ENCODE results near the gene SAP30BP.

The SAP30BP gene

GRCh38 chr17:75647061-75647460 is 20.1 kb upstream of the SAP30BP start:
- no peak for DNase-seq (ENCODE audit: low read depth in 2 of 2)

DNA sequence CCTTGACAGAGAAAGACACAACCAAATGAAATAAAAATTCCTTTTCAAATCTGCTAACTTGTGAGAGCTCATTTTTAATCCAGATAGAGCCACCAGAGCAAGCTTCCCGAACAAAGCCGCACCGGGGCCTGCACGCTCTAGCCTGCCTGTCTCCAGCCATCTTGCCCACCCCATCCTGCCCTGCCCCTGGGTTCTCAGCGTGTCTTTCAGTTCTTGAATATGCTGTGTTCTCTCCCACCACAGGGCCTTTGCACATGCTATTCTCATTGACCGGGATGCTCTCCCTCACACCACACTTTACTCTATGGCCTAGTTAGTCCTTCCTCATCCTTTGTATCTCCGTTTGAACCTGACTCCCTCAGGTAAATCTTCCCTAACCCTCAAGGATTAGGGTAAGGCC is 19.2 kb upstream of the SAP30BP start:
- no peak for DNase-seq (ENCODE audit: low read depth in 2 of 2)

DNA sequence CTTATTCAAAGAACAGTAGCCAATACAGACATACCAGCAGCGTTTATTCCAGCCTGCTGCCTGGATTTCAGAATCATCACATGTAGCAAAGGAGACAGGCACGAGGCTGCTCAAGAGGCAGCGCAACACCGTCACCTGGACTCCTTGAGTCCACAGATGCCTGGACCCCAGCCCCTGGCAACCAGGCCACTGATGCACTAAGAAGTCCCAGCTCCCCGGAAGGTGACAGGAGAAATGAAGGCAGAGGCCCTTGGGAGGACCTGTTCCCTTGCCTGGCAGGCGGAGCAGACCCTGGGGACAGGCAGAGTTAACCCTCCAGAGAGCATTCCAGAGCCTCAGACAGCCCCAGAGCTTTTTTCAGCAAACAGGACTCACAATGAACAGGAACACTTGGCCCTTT is 17.5 kb upstream of the SAP30BP start:
- no peak for DNase-seq (ENCODE audit: low read depth in 2 of 2)

GRCh38 chr17:75650874-75651273 is 16.3 kb upstream of the SAP30BP start:
- no peak for DNase-seq (ENCODE audit: low read depth in 2 of 2)

GRCh38 chr17:75652341-75652740 is 14.8 kb upstream of the SAP30BP start:
- DNase-seq (ENCODE audit: low read depth in 2 of 2), result no peak

DNA sequence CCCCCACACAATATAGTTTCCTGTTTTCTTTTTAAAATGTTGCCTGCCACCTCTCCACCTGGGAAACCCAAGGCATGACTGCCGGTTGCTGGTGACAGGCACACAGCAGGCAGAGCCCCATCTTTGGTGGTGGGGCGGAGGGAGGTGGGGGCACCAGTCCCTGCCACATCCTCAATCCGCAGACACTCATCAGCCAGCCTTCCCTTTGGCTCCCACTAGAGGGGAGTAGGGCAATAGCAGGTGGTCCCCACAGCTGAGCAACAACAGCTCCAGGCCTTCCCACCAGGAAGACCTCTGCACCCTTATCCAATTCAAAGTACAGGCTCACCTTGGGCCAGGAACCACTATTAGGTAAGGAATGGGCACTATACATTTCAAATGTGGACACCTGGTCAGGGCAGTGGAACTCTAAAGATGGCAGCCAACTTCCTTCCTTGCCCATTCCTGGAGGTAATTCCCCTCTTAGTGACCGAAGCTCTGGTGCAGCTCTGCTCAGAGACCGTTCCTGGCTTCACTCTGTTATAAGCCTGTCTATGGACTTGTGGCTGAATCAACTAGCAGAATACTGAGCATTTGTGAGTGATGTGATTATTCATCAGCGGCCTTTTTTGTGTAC is 14.1 kb upstream of the SAP30BP start:
- DNase-seq (ENCODE audit: low read depth in 2 of 2), result no peak

DNA sequence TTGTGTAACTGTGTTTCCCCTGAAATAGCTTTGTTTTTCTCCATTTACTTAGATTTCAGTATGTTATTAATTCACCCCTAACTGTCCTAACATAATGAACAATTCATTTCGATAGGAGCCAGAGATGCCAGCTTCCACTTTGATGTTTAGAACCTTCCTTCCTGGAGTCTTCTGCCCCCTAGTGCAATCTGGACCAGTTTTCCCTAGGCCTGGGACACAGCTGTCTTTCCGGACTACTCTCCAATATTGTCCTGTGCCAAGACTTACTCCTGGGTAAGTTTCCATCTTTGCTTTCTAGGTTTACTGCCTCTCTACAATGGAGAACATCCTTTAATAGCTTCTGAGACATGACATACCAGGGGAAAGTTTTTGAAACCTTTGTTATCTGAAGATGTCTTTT is 13.0 kb upstream of the SAP30BP start:
- no peak for DNase-seq (ENCODE audit: low read depth in 2 of 2)

DNA sequence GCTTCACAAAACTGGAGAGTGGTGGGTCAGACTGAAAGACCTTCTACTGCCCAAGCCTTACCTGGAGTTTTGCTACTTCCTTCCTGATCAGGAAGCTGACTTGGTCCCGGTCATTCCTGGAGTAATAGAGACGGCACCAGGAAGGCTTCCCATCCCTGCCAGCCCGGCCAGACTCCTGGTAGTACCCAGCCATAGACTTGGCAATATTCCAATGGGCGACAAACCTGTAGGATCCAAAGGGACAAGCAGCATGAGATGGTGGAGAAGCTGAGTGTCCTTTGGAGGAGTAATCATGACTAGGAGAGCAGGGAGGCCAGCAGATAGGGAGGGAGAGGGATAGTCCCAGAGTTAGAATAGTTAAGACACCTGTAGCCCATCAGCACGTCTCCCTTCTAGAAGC is 8.9 kb upstream of the SAP30BP start:
- DNase-seq (ENCODE audit: low read depth in 2 of 2), result no peak

DNA sequence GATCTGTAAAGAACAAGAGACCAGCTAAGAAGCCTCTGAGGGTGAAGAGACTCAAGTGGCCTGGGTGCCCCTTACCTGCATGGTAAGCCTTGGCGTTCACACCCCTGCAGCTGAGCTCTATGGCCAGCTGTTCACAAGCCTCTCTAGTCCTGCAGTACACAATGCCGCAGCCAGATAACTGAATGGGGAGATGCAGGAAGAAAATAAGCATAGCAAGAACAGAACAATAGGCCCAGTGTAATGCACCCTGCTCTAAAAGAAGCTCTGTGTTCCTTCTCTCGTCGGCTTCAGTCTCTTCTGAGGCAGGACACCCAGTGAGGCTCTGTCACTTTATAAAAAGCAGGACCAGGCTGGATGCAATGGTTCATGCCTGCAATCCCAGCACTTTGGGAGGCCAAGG is 5.6 kb upstream of the SAP30BP start:
- no peak for DNase-seq (ENCODE audit: low read depth in 2 of 2)

- no peak for DNase-seq (ENCODE audit: low read depth in 2 of 2)
Measured at GRCh38 chr17:75662511-75662910, 4.6 kb upstream of the SAP30BP start.

DNA sequence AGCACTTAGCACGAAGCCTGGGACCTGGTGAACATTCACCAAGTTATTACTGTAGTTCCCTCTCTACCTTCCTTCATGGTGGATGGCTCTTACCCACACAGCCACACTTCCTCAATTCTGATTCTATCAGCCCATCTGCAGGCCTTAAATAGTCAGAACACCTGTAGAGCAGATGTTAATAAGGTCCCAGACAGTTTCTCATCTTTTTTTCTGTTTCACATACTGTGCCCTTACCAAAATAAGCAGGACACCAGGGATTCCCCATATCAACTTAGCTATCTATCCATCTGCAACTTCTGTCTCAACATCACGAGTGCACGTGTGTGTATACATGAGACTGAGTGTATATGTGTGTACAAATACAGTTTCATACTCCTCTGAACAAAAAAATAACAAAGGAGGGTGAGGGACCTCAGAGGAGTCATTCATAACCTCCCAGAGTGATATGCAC is 3.0 kb upstream of the SAP30BP start:
- DNase-seq (ENCODE audit: low read depth in 2 of 2), result no peak

- DNase-seq (ENCODE audit: low read depth in 2 of 2), result no peak
Measured at GRCh38 chr17:75665981-75666380, 1.2 kb upstream of the SAP30BP start.

GRCh38 chr17:75667825-75668224 is 687 bp downstream of the SAP30BP start:
- no peak for DNase-seq (ENCODE audit: low read depth in 2 of 2)

DNA sequence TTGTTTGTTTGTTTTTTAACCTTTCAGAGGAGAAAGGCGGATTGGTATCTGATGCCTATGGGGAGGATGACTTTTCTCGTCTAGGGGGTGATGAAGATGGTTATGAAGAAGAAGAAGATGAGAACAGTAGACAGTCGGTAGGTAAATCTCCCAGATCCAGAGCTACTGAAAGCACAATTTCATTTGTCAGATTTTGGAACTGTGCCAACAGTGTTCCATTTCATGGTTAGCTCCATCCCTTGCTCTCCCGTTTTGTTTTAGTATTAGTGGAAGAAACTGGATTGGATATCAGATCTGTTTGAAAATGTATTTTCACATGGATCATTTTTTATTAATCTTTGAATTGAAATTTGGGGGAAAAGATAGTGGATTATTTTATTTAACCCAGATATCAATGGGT is 1.4 kb downstream of the SAP30BP start:
- no peak for DNase-seq (ENCODE audit: low read depth in 2 of 2)

GRCh38 chr17:75670868-75671267 is 3.7 kb downstream of the SAP30BP start:
- DNase-seq (ENCODE audit: low read depth in 2 of 2), result no peak

DNA sequence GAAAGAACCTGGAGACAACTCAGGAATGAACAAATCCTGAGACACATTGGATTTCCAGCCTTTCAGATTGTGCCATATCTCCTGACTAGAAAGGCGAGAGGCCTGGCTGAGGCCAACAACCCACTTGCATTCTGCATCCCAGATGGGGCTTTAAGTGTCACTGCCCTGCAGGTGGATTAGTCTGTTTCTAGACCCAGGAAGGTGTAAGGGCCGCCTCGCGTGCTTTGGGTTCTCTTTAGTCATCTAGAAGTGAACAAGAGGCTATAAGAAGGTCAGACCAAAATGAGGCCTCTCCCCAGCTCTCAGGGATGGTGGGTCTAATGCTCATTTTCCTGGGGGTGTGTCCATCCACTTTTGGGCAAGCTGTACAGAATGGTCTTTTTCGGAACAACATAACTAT is 4.9 kb downstream of the SAP30BP start:
- no peak for DNase-seq (ENCODE audit: low read depth in 2 of 2)

- no peak for DNase-seq (ENCODE audit: low read depth in 2 of 2)
Measured at GRCh38 chr17:75673487-75673886, 6.3 kb downstream of the SAP30BP start.

- DNase-seq (ENCODE audit: low read depth in 2 of 2), result no peak
Measured at GRCh38 chr17:75676461-75676860, 9.3 kb downstream of the SAP30BP start.

- DNase-seq (ENCODE audit: low read depth in 2 of 2), result no peak
Measured at GRCh38 chr17:75679706-75680211, 12.6 kb downstream of the SAP30BP start.

GRCh38 chr17:75680431-75680830 is 13.3 kb downstream of the SAP30BP start:
- no peak for DNase-seq (ENCODE audit: low read depth in 2 of 2)

DNA sequence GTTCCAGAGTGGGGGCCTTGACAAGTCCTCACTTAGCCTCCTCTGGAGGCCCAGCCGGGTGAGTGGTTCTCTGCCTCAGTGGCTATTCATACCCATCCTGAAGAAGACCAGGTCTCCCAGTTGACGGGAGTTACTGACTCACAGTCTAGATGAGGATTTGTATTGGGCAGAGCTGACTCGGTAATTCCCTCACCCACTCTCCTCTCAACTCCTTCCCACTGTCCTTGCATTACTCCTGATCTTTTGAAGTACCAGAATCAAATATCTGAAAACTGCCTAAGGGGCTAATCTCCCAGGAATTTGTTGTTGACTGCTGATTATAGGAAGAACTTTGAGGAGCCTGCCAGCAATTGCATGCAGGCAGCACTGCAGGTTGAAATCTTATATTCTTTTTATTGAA is 14.2 kb downstream of the SAP30BP start:
- no peak for DNase-seq (ENCODE audit: low read depth in 2 of 2)

GRCh38 chr17:75683583-75683982 is 16.4 kb downstream of the SAP30BP start:
- DNase-seq (ENCODE audit: low read depth in 2 of 2), result no peak

DNA sequence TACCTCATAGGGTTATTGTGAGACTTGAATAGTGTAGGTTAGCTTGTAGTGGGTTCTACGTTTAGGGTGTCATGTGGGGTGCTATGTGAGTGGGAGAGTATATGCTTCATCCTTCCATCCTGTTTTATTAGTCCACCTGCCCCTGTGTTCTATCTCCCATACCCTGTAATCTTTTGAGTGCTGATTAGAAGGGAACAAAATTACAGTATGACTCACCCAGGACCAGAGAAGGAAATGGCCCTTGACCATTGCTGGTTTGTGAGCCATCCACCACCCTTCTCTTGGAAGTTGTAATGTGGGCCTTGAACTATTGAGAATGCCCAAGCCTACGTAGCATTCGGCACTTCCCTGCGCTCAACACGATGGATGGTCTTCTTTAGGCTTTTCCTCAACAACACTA is 17.1 kb downstream of the SAP30BP start:
- no peak for DNase-seq (ENCODE audit: low read depth in 2 of 2)

DNA sequence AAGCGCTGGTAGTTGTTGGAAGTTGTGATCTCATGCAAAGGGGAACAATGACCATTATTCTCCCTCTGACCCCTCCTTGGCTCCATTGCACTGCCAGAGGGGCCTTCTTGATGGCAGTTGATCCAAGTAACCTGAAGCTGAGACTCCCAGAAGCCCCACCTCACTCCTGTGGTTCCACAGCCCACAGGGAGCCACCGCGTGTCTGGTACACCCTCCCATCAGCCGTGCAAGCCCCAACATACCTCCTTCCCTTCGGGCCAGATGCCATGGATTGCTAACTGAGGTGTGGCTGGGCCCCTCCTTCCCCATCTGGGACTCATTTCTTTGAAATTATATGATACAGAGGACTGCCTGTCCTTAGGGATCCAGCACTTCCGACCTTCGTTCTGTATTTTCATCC is 17.8 kb downstream of the SAP30BP start:
- DNase-seq (ENCODE audit: low read depth in 2 of 2), result no peak

Data from stimulated activated CD4-positive, alpha-beta T cell treated with anti-CD3 and anti-CD28 coated beads, Interleukin-4, amount 100 ng/mL, for 48 hours (primary cell).